CD4-positive, alpha-beta T cell (primary cell): ENCODE measurements around the gene PSEN1. TPM values are rescaled to one million over a fixed set of nuclear protein-coding genes. Genes with fewer than 3 reads are reported as not detected.

Experiments used
- ATAC-seq: fragments of 200-7000 bp; cut with Tn5 transposase; one replicate; pipeline ENCODE4 v1.10.0; 2022; ENCODE audit warnings: mild to moderate bottlenecking; ENCODE audit not compliant: poor library complexity
- CTCF ChIA-PET: fragments of 350-600 bp; sonication (Branson Sonifier 250); formaldehyde crosslinking; loops from one replicate; lab custom pipeline; 2021; ENCODE audit warnings: antibody characterized with exemption, inconsistent platforms; lab: Charles Lee
- POLR2A ChIA-PET: fragments of 350-600 bp; sonication (Branson Sonifier 250); formaldehyde crosslinking; loops from one replicate; lab custom pipeline; 2021; ENCODE audit warnings: antibody characterized with exemption, inconsistent platforms; lab: Charles Lee
- DNase-seq, 14 experiments: peaks; one replicate each; pipeline ENCODE4 v3.0.0-alpha.2; 2013 to 2020; ENCODE audit warnings: mixed read lengths in 2 of 14
- H3K27ac ChIP-seq, 2 donors: one replicate each; pipeline versions ENCODE4 v1.5.1 to v1.7.0; 2013; ENCODE audit warnings: low read length in 2 of 2, low read depth in 1 of 2, mild to moderate bottlenecking in 1 of 2
- H3K27me3 ChIP-seq, 2 experiments: 1 replicate in 1 of 2; 2 replicates in 1 of 2; pipeline versions ENCODE4 v1.6.1 to v1.7.0; 2013; ENCODE audit warnings: low read length in 2 of 2, control low read depth in 1 of 2, mild to moderate bottlenecking in 1 of 2, moderate library complexity in 1 of 2; ENCODE audit not compliant: insufficient read depth in 2 of 2, control insufficient read depth in 1 of 2
- H3K36me3 ChIP-seq: one replicate; pipeline ENCODE4 v1.6.1; 2013; ENCODE audit warnings: low read length, control low read depth; ENCODE audit not compliant: insufficient read depth
- H3K4me1 ChIP-seq: one replicate; pipeline ENCODE4 v1.6.1; 2013; ENCODE audit warnings: low read length, control low read depth; ENCODE audit not compliant: insufficient read depth
- H3K4me3 ChIP-seq: one replicate; pipeline ENCODE4 v1.5.1; 2013; ENCODE audit warnings: mild to moderate bottlenecking, low read length, moderate library complexity
- H3K9me3 ChIP-seq, 2 experiments: 1 replicate in 1 of 2; 2 replicates in 1 of 2; pipeline versions ENCODE4 v1.6.1 to v1.7.0; 2013; ENCODE audit warnings: low read length in 2 of 2, mild to moderate bottlenecking in 2 of 2, control low read depth in 1 of 2, moderate library complexity in 1 of 2; ENCODE audit not compliant: control insufficient read depth in 1 of 2, insufficient read depth in 1 of 2
- H3K27ac Mint-ChIP-seq: one replicate; pipeline ENCODE4 v1.8.0; 2020; ENCODE audit warnings: mixed read lengths
- H3K27me3 Mint-ChIP-seq: one replicate; pipeline ENCODE4 v1.8.0; 2021; ENCODE audit warnings: mixed read lengths
- H3K36me3 Mint-ChIP-seq: one replicate; pipeline ENCODE4 v1.8.0; 2021; ENCODE audit warnings: low read depth, mixed read lengths
- H3K4me1 Mint-ChIP-seq: one replicate; pipeline ENCODE4 v1.8.0; 2021; ENCODE audit warnings: low read depth, mixed read lengths
- H3K4me3 Mint-ChIP-seq: one replicate; pipeline ENCODE4 v1.8.0; 2020; ENCODE audit warnings: mild to moderate bottlenecking, mixed read lengths
- H3K9me3 Mint-ChIP-seq: one replicate; pipeline ENCODE4 v1.8.0; 2020; ENCODE audit warnings: mixed read lengths
- intact Hi-C, 2 experiments: fragments of 100-400 bp; cut with DNase I in 1 of 2; cut with micrococcal nuclease in 1 of 2; formaldehyde crosslinking; loops; one replicate each; pipeline versions ENCODE4 v1.15.1 to v1.9.0; 2023 to 2025; cut with DNase I, micrococcal nuclease
- total RNA-seq, 174 experiments: library from RNA in 2 of 174; stranded (reverse) in 2 of 174; gene quantifications; one replicate each; pipeline ENCODE4 v1.2.3 and lab custom pipeline; 2021 to 2026
- TF ChIP-seq, protein P1 (sequence below): fragments of 200-600 bp; IDR thresholded peaks from one replicate; pipeline ENCODE4 v1.8.0; 2022; ENCODE audit warnings: antibody characterized with exemption, mild to moderate bottlenecking

PSEN1 gene
- total RNA-seq, 2 experiments from 2014 or later = 27.1 to 28.3 TPM

DNA sequence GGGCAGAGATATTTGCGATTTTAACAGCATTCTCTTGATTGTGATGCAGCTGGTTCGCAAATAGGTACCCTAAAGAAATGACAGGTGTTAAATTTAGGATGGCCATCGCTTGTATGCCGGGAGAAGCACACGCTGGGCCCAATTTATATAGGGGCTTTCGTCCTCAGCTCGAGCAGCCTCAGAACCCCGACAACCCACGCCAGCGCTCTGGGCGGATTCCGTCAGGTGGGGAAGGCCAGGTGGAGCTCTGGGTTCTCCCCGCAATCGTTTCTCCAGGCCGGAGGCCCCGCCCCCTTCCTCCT lies 271 bp upstream of the PSEN1 start:
- Histone ChIP-seq H3K27ac (peak overlapping the region; percentile 92), H3K9me3 (peaks cover 0 to 8% of the 10 kb centered on the region in 2 experiments), H3K4me1 (peaks cover 22% of the 10 kb centered on the region), H3K27me3 (no peaks in the 10 kb centered on the region), H3K36me3 (no peaks in the 10 kb centered on the region), H3K4me3 (peak overlapping the region; percentile 98)
- ChIA-PET CTCF (interaction anchor here (0.9 to 1.0 kb wide), 2 partner anchors 72 to 110 kb away, joined by 3 to 4 read pairs; no protein-coding TSS in a partner anchor), POLR2A (interaction anchor here (0.6 to 3.3 kb wide), 22 partner anchors 8 to 1627 kb away, joined by 3 to 84 read pairs (median 6); partner anchors contain the start of genes ACOT2, ACOT4, COQ6 and DCAF4)
- H3K27me3 Mint-ChIP-seq = no peaks in the 10 kb centered on the region
- H3K36me3 Mint-ChIP-seq = peaks cover 17% of the 10 kb centered on the region
- ATAC-seq (no peak), DNase-seq (no peak)
- intact Hi-C loops = loop anchor here (1.0 to 2.0 kb wide), 4 partner anchors 77 to 209 kb away; partner anchors contain the start of genes RBM25 (in 2 of the 2), DCAF4 (in 1 of the 2) and ZFYVE1 (in 1 of the 2)
- peak overlapping the region; percentile 99 for H3K27ac Mint-ChIP-seq
- H3K9me3 Mint-ChIP-seq = peaks cover 12% of the 10 kb centered on the region
- TF ChIP-seq, protein P1, sequence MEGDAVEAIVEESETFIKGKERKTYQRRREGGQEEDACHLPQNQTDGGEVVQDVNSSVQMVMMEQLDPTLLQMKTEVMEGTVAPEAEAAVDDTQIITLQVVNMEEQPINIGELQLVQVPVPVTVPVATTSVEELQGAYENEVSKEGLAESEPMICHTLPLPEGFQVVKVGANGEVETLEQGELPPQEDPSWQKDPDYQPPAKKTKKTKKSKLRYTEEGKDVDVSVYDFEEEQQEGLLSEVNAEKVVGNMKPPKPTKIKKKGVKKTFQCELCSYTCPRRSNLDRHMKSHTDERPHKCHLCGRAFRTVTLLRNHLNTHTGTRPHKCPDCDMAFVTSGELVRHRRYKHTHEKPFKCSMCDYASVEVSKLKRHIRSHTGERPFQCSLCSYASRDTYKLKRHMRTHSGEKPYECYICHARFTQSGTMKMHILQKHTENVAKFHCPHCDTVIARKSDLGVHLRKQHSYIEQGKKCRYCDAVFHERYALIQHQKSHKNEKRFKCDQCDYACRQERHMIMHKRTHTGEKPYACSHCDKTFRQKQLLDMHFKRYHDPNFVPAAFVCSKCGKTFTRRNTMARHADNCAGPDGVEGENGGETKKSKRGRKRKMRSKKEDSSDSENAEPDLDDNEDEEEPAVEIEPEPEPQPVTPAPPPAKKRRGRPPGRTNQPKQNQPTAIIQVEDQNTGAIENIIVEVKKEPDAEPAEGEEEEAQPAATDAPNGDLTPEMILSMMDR = no peak
- peaks cover 28% of the 10 kb centered on the region for H3K4me1 Mint-ChIP-seq
- H3K4me3 Mint-ChIP-seq = peak overlapping the region; percentile 98

DNA sequence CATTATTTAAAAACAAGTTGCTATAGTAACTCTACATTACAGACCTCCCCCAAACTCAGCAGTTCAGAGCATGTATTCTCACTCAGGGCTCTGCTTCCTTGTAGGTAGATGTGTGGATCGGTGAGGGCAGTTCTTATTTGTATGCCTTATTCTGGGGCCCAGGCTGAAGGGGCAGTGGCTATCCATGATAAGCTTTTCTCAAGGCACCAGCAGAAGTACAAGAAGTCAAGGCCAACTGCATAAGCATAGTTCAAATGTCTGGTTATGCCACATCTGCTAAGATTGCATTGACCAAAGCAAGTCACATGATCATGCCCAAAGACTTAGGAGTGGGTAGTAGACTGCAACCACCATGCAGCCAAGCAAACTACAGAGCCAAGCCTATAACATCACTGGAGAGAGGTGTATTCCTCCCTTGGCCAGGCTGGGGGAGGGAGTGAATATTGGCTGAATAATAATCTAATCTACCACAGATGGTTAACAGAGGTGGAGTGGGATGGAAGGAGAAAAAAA lies 4.6 kb downstream of the PSEN1 start:
- ChIA-PET CTCF (no interaction called here), POLR2A (no interaction called here)
- Mint-ChIP-seq H3K9me3 (no peaks in the 10 kb centered on the region), H3K4me3 (peak overlapping the region; percentile 35), H3K4me1 (peaks cover 49% of the 10 kb centered on the region), H3K27me3 (no peaks in the 10 kb centered on the region), H3K36me3 (peaks cover 34% of the 10 kb centered on the region), H3K27ac (peak overlapping the region; percentile 59)
- Histone ChIP-seq H3K4me1 (peaks cover 40% of the 10 kb centered on the region), H3K36me3 (peaks cover 2% of the 10 kb centered on the region), H3K4me3 (no peak overlapping the region), H3K9me3 (no peaks in the 10 kb centered on the region), H3K27ac (no peak overlapping the region), H3K27me3 (no peaks in the 10 kb centered on the region)
- no peak for ATAC-seq
- TF ChIP-seq, protein P1 = no peak
- DNase-seq = no peak
- intact Hi-C loops = no loop called here

DNA sequence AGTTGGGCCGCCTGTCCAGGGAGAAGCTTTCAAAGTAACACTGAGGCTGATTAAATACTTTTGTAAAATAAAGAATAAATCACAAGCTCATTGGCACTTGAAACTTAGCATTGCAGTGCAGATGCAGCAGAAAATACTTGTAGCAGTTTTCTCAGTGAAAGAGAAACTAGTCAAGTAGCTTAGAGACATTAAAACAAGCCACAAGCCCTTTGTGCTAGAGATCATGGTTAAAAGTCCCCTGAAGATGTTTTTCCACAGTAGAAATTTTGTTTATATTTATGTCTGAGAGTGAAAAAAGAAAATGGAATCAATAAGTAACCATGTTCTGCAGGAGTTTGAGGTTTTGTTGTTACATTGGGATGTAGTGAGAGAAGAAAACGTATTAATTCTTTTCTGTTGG lies 5.9 kb downstream of the PSEN1 start:
- H3K9me3 ChIP-seq = no peaks in the 10 kb centered on the region
- H3K27me3 Mint-ChIP-seq = no peaks in the 10 kb centered on the region
- no peaks in the 10 kb centered on the region for H3K9me3 Mint-ChIP-seq
- intact Hi-C loops = no loop called here
- peak overlapping the region; percentile 39 for H3K27ac Mint-ChIP-seq
- peak overlapping the region; percentile 2 for H3K4me3 Mint-ChIP-seq
- peaks cover 33% of the 10 kb centered on the region for H3K4me1 ChIP-seq
- CTCF ChIA-PET = no interaction called here
- peaks cover 45% of the 10 kb centered on the region for H3K4me1 Mint-ChIP-seq
- H3K36me3 ChIP-seq = peaks cover 3% of the 10 kb centered on the region
- H3K4me3 ChIP-seq = no peak overlapping the region
- no peaks in the 10 kb centered on the region for H3K27me3 ChIP-seq
- no peak for DNase-seq
- peak overlapping the region in 1 of 2 donors; percentile 7 for H3K27ac ChIP-seq
- no peak for ATAC-seq
- TF ChIP-seq, protein P1 = no peak
- peaks cover 31% of the 10 kb centered on the region for H3K36me3 Mint-ChIP-seq
- POLR2A ChIA-PET = interaction anchor here (0.7 to 1.1 kb wide), 2 partner anchors 84 to 1429 kb away, joined by 3 read pairs; partner anchors contain the start of gene RBM25
